Smooth muscle cell of the brain vasculature (primary cell): ENCODE results near the gene CENPT.

ENCODE experiments used
- DNase-seq: peaks from one replicate; pipeline ENCODE4 v3.0.0-alpha.2; 2012; ENCODE audit warnings: low read depth, low spot score

The CENPT gene

DNA sequence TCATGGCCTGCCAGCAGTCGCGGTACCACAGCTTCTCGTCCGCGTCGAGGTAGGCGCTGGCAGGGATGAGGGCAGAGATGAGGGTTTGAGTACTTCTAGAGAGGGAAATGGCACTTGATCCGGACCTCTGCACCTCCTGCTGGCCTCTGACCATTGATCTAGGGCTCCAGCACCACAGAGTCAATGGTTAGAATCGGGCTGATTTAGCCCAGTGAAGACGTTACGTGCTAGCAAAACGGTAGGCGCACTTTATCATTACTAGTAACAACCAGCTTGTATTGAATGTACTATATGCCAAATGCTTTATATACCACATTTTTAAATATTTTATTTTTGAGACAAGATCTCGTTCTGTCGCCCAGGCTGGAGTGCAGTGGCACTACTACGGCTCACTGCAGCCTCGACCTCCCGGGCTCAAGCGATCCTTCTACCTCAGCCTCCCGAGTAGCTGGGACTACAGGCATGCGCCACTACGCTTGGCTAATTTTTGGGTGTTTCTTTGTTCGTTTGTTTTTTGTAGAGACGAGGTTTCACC is 40.3 kb downstream of the CENPT start:
- no peak for DNase-seq

DNA sequence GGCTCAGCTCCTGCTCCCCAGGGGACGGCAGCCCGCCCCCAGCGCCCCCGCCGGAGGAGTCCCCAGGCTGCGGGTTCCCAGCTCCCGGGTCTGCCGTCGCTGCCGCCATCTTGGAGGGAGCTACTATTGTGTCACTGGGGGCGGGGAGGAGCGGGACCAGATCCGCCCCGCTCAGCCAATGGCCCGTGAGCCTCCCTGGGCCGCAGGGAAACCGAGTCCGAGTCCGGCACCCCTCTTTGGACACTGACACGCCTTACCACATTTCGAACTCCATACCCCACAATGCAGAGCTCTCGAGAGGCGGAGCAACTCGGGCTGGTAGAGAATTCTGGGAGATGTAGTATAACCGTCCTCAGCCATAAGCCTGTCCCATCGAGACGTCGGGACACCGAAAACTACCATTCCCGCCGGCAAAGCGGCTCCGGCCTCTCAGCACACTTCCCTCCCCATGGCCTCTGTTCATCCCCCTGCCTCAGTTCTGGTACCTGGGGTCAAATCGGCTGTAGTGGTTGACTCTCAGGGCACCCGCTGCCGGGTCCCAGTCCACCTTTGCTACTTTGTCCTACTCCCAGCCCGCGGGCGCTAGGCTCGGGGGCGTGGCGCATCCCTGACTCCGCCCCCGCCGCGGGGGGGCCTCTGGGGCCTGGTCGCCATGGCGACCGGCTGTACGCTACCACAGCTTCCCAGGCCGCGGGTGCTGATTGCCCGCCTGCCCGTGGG is 40.9 kb downstream of the CENPT start, which contains the start of the genes RANBP10 and TSNAXIP1:
Gene RANBP10, minus strand, starts transcription at position 133 of the 720 bp plus-strand sequence. Its CDS starts 24 bp downstream, at position 109.
Gene TSNAXIP1, plus strand, starts transcription at position 462 of the 720 bp plus-strand sequence. CDS start 261 bp downstream, outside the sequence.
- peak; percentile 98 for DNase-seq

- no peak for DNase-seq
Measured at GRCh38 chr16:67805718-67806427, 41.6 kb downstream of the CENPT start.

GRCh38 chr16:67804853-67805542 is 42.5 kb downstream of the CENPT start:
- no peak for DNase-seq

- no peak for DNase-seq
Measured at GRCh38 chr16:67803894-67804293, 43.6 kb downstream of the CENPT start.

DNA sequence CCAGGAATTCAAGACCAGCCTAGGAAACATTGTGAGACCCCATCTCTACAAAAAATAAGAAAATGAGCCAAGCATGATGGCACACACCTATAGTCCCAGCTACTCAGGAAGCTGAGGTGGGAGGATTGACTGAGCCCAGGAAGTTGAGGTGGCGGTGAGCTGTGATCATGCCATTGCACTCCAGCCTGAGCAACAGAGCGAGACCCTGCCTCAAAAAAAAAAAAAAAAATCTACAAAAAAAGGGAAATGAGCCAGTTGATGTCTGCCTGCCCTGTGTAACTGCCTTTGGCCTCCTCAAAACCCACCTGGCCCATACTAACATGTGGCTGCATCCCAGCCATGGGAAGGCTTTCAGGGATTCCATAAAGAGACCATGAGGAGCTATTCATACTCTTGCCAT is 45.6 kb downstream of the CENPT start:
- no peak for DNase-seq

DNA sequence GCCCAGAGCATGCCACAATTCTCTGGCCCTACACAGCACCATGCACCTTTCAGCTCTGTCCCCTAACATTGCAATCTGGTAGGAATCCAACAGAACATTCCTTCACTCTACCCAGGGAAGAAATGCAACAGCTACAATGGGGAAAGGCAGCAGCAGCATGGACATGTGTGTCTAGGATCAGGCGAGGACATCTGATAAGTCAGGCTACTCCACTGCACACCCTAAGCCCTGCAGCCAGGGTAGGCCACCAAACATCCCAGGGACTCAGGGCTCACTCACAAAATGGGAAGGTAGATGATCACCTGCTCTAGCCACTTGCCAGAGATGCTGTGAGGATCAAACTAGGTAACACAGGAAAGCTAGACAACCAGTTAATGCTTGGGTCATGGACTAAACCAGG is 46.3 kb downstream of the CENPT start:
- DNase-seq = no peak

DNA sequence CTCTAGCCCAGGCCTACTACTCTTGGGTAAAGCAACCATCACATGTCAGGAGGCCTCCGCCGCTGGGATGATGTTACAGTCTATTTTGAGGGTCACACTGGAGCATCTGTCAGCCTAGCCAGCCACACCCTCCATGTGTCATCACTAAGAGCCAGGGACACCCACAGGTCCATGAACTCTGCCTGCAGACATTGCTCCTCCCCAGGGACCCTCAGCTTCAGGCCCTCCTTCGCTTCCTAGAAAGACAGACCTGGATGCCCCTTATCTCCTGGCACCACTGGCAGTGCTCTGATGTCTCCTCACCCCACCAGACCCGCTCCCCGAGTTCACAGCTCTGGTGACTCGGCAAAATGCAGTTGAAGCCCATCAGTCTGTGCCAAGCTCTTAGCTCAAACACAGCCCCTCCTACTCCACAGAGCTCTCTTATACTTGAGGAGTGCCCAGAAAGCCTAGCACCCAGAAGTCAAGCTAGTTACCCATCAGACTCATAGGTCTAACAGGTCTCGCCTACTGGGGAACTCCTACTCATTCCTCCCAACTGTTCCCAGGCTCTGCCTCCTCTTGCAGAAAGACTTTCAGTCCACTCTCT is 47.1 kb downstream of the CENPT start:
- no peak for DNase-seq

GRCh38 chr16:67796099-67796718 is 51.3 kb downstream of the CENPT start:
- DNase-seq = no peak

DNA sequence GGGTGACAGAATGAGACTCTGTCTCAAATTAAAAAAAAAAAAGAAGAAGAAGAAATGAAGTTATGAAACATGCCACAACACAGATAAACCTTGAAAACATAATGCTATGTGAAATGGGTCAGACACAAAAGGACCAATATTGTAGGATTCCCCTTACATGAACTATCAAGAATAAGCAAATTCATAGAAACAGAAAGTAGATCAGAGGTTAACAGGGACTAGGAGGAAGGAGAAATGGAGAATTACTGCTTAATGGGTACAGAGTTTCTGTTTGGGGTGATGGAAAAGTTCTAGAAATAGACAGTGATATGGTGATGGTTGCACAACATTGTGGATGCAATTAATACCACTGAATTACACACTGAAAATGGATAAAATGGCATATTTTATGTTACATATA is 57.4 kb downstream of the CENPT start:
- no peak for DNase-seq

- no peak for DNase-seq
Measured at GRCh38 chr16:67786491-67786890, 61.0 kb downstream of the CENPT start.

DNA sequence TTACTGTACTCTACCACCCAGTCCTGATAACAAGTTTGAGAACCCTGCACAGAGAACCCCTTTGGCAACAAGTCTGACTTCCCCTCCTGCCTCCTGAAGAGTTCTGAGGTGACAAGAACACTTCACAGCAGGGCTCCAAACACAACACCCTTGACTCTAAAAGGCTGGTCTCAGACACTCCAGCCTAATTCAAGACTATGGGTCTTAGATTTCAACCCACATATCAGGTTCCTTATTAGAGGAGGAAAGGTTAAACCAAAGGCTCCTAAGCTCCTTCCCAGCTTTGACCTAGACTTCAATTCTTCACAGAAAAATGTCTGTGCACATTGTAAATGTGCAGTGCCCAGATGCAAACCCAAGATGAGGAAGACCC is 64.2 kb downstream of the CENPT start:
- DNase-seq = no peak

DNA sequence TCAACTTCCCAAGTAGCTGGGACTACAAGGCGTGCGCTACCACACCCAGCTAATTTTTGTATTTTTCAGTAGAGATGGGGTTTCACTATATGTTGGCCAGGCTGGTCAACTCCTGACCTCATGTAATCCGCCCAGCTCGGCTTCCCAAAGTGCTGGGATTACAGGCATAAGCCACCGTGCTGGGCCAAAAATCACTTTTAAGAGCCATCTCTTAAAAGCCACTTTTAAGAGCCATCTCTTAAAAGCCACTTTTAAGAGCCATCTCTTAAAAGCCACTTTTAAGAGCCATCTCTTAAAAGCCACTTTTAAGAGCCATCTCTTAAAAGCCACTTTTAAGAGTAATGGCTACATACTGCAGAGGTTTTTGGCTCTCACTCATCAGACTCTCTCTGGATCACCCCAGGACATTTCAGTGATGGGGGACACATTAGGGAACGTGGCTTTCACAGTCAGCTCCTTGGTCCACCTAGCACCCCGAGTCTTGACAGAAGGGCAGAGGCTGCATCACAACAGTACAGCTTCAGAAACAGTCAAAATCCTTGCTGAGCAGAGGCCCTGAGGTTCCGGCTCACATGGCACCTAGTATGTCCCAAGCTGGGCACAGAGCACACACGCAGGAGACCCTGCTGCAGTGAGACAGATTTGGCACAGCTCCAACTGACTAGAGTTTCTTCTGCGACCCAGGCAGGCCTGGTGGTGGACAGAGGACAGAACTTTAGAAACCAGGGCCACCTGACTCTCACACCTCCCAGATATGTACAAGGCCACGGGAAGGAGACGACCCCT is 64.7 kb downstream of the CENPT start:
- no peak for DNase-seq

DNA sequence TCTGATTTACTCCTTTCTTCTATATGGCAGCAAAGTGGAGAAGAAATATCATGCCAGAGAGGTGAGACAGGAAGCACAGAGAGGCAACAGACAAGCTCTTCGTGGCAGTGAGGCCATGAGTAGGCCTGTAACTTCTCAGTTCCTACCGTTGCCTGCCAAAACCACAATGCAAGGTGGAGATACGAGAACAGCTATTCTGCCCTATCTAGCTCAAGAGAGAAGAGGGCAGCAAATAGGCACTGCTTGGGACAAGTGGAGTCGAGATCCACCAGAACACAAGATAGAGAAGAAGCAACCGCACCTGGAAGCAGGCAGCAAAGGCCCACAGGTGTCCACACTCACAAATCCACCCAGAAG is 66.0 kb downstream of the CENPT start:
- no peak for DNase-seq

DNA sequence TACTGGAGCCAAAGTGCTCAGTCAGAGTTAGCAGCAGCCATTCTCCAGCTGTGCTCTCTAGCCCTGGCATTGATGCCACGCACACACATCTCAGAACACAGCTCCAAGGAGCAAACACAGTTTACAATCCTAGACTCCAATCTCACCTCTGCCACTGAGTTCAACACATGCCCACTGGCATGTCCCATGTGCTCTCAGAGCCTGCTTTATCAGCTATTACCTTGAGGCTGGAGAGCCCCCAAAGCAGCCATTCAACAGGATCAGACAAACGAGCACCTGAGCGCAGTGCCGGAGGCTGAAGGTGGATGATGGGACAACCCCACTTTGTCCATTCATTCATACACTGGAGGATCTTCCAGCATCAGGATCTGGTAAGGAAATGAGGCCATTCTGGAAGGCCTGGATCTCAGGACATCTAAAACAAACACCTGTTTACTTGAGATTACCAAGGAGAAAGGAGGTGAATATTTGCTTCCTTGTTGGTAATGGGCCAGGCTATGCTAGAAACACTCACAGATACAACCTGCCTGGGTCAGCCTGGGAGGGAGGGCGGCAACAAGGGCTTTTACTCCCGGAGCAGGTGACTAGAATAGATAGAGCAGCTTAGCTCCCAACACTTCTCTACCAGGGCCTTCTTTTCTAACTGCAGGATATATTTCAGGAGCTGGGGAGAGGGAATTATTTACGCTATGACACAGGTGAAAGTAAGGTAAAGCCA is 66.5 kb downstream of the CENPT start:
- no peak for DNase-seq

DNA sequence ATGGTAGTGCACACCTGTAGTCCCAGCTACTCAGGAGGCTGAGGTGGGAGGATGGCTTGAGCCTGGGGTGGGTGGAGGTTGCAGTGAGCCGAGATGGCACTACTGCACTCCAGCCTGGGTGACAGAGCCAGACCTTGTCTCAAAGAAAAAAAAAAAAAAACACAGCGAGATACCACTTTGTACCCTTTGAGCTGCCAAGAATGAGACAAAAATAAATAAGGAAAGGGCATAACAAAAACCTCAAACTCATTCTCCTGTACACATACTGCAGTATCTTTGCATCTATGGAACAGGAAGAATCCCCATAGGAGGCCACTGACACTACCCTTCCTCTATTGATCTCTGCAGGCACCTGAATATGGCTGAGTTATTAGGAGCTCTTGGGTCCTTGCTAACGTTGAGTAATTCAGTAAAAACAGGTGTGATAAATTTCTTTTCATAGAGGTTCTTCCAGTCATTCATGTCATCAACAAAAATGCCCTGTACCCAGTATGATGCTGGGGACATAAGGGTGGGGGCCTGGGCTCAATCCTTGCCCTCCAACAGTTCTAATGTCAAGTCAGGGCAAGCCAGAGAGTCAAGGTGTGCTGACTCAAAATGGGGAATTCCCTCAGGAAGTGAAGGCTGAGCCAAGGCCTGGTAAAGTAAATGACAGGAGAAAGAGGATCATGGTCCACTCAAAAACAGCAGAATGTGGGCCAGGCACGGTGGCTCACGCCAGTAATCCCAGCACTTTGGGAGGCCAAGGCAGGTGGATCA is 68.1 kb downstream of the CENPT start:
- no peak for DNase-seq
